PC-9 (cell line): Measurements from ENCODE around the gene LRRC1.

Experiments
- EZH2 ChIP-seq: fragments of 200-600 bp; sonication (generic); IDR thresholded peaks from 2 replicates; pipeline ENCODE4 v1.8.0; 2017; ENCODE audit warnings: antibody characterized with exemption, low read depth
- TF ChIP-seq, protein P1 (sequence below): fragments of 200-600 bp; sonication (generic); conservative IDR thresholded peaks from 2 replicates; pipeline ENCODE4 v1.6.1; 2017; ENCODE audit warnings: mixed run types, antibody characterized with exemption, mild to moderate bottlenecking, moderate library complexity

DNA sequence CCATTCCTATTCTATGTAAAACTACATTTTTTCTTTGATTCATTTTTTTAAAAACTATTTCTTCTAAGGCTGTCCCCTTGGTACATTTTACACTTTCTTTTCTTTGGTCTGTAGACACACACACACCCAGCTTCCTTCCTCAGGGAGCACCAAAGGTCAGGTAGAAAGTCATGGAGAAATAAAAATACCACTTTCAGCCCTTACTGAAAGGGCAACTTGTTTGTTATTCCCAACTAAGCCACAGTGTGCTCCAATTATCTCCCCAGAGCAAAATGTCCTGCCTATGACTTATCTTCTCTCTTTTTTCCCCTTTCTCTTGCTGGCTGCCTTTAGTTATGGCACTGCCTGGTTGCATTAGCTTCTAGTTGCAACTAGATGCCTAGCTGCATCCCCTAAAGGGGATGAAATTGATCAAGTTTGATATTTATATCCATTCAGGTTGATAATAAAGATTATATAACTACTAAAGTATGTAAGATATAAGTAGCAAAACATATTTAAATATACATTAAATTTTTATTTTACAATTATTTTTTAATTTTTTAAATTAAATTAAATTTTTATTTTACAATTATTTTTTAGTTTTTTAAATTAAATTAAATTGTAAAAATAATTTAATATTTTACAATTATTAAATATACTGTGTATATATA is 21.6 kb upstream of the LRRC1 start:
- TF ChIP-seq, protein P1, sequence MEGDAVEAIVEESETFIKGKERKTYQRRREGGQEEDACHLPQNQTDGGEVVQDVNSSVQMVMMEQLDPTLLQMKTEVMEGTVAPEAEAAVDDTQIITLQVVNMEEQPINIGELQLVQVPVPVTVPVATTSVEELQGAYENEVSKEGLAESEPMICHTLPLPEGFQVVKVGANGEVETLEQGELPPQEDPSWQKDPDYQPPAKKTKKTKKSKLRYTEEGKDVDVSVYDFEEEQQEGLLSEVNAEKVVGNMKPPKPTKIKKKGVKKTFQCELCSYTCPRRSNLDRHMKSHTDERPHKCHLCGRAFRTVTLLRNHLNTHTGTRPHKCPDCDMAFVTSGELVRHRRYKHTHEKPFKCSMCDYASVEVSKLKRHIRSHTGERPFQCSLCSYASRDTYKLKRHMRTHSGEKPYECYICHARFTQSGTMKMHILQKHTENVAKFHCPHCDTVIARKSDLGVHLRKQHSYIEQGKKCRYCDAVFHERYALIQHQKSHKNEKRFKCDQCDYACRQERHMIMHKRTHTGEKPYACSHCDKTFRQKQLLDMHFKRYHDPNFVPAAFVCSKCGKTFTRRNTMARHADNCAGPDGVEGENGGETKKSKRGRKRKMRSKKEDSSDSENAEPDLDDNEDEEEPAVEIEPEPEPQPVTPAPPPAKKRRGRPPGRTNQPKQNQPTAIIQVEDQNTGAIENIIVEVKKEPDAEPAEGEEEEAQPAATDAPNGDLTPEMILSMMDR = no peak
- TF ChIP-seq EZH2 = no peak
